ENCODE results near the gene CREB3L2. TPM values are rescaled to one million over a fixed set of nuclear protein-coding genes. Genes with fewer than 3 reads are reported as not detected.

The CREB3L2 gene
- polyA plus RNA-seq, 3 donors = 6.9 to 12.9 (median 11.9) TPM

DNA sequence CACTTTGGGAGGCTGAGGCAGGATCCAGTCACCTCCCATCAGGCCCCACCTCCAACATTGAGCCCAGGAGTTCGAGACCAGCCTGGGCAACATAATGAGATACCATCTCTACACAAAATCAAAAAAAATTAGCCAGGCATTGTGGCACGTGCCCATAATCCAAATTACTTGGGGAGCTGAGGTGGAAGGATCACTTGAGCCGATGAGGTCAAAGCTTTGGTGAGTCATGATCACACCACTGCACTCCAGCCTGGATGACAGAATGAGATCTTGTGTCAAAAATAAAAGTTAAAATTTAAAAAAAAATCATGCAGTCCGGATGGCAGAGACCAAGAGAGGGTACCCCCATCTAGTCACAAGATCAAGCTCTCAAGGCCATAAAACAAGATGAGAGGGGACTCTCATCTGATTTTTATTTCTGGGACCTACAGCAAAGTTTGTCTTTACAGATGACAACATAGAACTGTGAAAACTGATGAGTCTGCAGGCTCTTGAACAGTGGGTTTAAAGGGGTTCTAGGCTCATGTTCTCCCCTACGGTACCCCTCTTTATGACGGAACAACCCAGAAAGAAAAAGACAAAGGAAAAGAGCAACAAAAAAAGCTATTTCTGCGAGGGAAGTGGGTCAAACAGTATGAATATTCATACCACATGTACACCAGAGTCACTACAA is 28.9 kb upstream of the CREB3L2 start:
- intact Hi-C loops (cut with micrococcal nuclease) = no loop called here
- no peak overlapping the region for H3K4me2 ChIP-seq (replicated peaks; ENCODE audit: extremely low read depth, low read length, poor library complexity, severe bottlenecking)
- H3K36me3 ChIP-seq (replicated peaks in 1 of 2; ENCODE audit: control insufficient read depth in 1 of 2, insufficient read depth in 2 of 2, low read length in 2 of 2) = no peaks in the 10 kb centered on the region
- no peaks in the 10 kb centered on the region for H4K20me1 ChIP-seq (ENCODE audit: insufficient read depth, low read length)
- no peak overlapping the region for H3K9ac ChIP-seq (ENCODE audit: insufficient read depth, low read length, poor library complexity, severe bottlenecking)
- no peaks in the 10 kb centered on the region for H3K27me3 ChIP-seq (ENCODE audit: control insufficient read depth in 2 of 2, insufficient read depth in 2 of 2, low read length in 2 of 2)
- Mint-ChIP-seq H3K4me1 (peaks cover 10% of the 10 kb centered on the region), H3K9me3 (peaks cover 3 to 21% (median 10%) of the 10 kb centered on the region in 7 donors), H3K27ac (peak overlapping the region in 1 of 7 donors; percentile 39), H3K27me3 (ENCODE audit: low read depth in 3 of 3) (peaks cover 0 to 5% (median 4%) of the 10 kb centered on the region in 3 donors), H3K4me3 (no peak overlapping the region), H3K36me3 (no peaks in the 10 kb centered on the region)
- no peak overlapping the region for H3K27ac ChIP-seq (ENCODE audit: low read depth in 1 of 2, low read length in 2 of 2)
- peaks cover 12 to 13% of the 10 kb centered on the region in 2 donors for H3K4me1 ChIP-seq (ENCODE audit: control insufficient read depth in 1 of 2, insufficient read depth in 2 of 2, low read length in 2 of 2)
- 80% methylated on average over 2 of the region's 7 CpGs for WGBS (ENCODE audit: insufficient coverage)
- H3K4me3 ChIP-seq (replicated peaks in 1 of 3; ENCODE audit: low read depth in 2 of 3, low read length in 3 of 3) = no peak overlapping the region
- no peaks in the 10 kb centered on the region for H3K79me2 ChIP-seq (ENCODE audit: insufficient read depth, low read length)
- DNase-seq = peak in 1 of 3 donors; percentile 20
- H2AFZ ChIP-seq (ENCODE audit: insufficient read depth, low read depth, low read length, poor library complexity, severe bottlenecking) = no peak overlapping the region
- TF ChIP-seq, protein P1, sequence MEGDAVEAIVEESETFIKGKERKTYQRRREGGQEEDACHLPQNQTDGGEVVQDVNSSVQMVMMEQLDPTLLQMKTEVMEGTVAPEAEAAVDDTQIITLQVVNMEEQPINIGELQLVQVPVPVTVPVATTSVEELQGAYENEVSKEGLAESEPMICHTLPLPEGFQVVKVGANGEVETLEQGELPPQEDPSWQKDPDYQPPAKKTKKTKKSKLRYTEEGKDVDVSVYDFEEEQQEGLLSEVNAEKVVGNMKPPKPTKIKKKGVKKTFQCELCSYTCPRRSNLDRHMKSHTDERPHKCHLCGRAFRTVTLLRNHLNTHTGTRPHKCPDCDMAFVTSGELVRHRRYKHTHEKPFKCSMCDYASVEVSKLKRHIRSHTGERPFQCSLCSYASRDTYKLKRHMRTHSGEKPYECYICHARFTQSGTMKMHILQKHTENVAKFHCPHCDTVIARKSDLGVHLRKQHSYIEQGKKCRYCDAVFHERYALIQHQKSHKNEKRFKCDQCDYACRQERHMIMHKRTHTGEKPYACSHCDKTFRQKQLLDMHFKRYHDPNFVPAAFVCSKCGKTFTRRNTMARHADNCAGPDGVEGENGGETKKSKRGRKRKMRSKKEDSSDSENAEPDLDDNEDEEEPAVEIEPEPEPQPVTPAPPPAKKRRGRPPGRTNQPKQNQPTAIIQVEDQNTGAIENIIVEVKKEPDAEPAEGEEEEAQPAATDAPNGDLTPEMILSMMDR (IDR thresholded peaks at IDR 0.05) = no peak
- H3K9me3 ChIP-seq (replicated peaks in 1 of 2; ENCODE audit: control insufficient read depth in 1 of 2, insufficient read depth in 1 of 2, low read length in 2 of 2) = peaks cover 11 to 14% of the 10 kb centered on the region in 2 donors

DNA sequence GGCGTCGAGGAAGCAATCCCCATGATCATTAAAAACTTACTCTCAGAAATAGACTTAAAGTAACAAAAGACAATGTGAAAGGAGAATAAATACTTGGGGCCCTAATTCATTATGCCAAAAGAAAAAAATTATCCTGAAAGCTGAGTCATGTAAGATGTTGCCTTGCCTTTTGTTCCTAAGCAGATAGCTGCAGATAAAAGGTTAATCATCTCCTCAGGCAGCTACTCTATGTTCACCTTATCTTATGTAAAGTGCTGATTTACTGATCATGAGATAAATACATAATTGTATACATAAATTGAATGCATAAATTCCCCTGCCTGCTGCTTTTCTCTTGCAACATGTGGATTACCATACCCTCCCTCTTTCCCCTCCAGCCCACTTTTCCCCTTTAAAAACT is 28.1 kb upstream of the CREB3L2 start:
- H4K20me1 ChIP-seq (ENCODE audit: insufficient read depth, low read length) = no peaks in the 10 kb centered on the region
- WGBS (ENCODE audit: insufficient coverage) = no CpG with 5 or more reads among the region's 2 CpGs
- H3K27ac Mint-ChIP-seq = no peak overlapping the region
- peaks cover 0 to 16% (median 3%) of the 10 kb centered on the region in 7 donors for H3K9me3 Mint-ChIP-seq
- H3K27me3 ChIP-seq (ENCODE audit: control insufficient read depth in 2 of 2, insufficient read depth in 2 of 2, low read length in 2 of 2) = no peaks in the 10 kb centered on the region
- no peak overlapping the region for H3K27ac ChIP-seq (ENCODE audit: low read depth in 1 of 2, low read length in 2 of 2)
- H3K4me1 Mint-ChIP-seq = peaks cover 10% of the 10 kb centered on the region
- intact Hi-C loops (cut with micrococcal nuclease) = no loop called here
- peaks cover 5 to 8% of the 10 kb centered on the region in 2 donors for H3K9me3 ChIP-seq (replicated peaks in 1 of 2; ENCODE audit: control insufficient read depth in 1 of 2, insufficient read depth in 1 of 2, low read length in 2 of 2)
- H3K36me3 Mint-ChIP-seq = no peaks in the 10 kb centered on the region
- no peak overlapping the region for H3K4me2 ChIP-seq (replicated peaks; ENCODE audit: extremely low read depth, low read length, poor library complexity, severe bottlenecking)
- H3K4me1 ChIP-seq (ENCODE audit: control insufficient read depth in 1 of 2, insufficient read depth in 2 of 2, low read length in 2 of 2) = peaks cover 12 to 13% of the 10 kb centered on the region in 2 donors
- no peak for DNase-seq
- H3K36me3 ChIP-seq (replicated peaks in 1 of 2; ENCODE audit: control insufficient read depth in 1 of 2, insufficient read depth in 2 of 2, low read length in 2 of 2) = no peaks in the 10 kb centered on the region
- TF ChIP-seq, protein P1 (IDR thresholded peaks at IDR 0.05) = no peak
- no peak overlapping the region for H2AFZ ChIP-seq (ENCODE audit: insufficient read depth, low read depth, low read length, poor library complexity, severe bottlenecking)
- H3K27me3 Mint-ChIP-seq (ENCODE audit: low read depth in 3 of 3) = peaks cover 0 to 5% (median 4%) of the 10 kb centered on the region in 3 donors
- no peaks in the 10 kb centered on the region for H3K79me2 ChIP-seq (ENCODE audit: insufficient read depth, low read length)
- H3K9ac ChIP-seq (ENCODE audit: insufficient read depth, low read length, poor library complexity, severe bottlenecking) = no peak overlapping the region
- H3K4me3 ChIP-seq (replicated peaks in 1 of 3; ENCODE audit: low read depth in 2 of 3, low read length in 3 of 3) = no peak overlapping the region
- H3K4me3 Mint-ChIP-seq = no peak overlapping the region

Data from CD14-positive monocyte (primary cell).